CD1c-positive myeloid dendritic cell (primary cell): ENCODE measurements around the gene TUT7.

Experiments
- DNase-seq: peaks from one replicate; pipeline ENCODE4 v3.0.0-alpha.2; 2016; ENCODE audit errors: extremely low spot score

Gene TUT7

GRCh38 chr9:86259557-86259956 is 94.7 kb downstream of the TUT7 start, which contains the start of gene C9orf153:
TSS of gene C9orf153 (minus strand) at chr9:86259657. CDS start at chr9:86229603, 30,054 bp downstream.
- DNase-seq: no peak

GRCh38 chr9:86257391-86257790 is 96.8 kb downstream of the TUT7 start:
- no peak for DNase-seq

- no peak for DNase-seq
These were observed 97.6 kb downstream of the TUT7 start for GRCh38 chr9:86256653-86257052.

GRCh38 chr9:86253577-86253976 is 100.6 kb downstream of the TUT7 start:
- DNase-seq: no peak

- DNase-seq: no peak
These were observed 101.3 kb downstream of the TUT7 start for GRCh38 chr9:86252870-86253269.

GRCh38 chr9:86250123-86250522 is 104.1 kb downstream of the TUT7 start:
- no peak for DNase-seq

GRCh38 chr9:86248746-86249145 is 105.5 kb downstream of the TUT7 start:
- DNase-seq: no peak

GRCh38 chr9:86246752-86247161 is 107.5 kb downstream of the TUT7 start:
- DNase-seq: no peak

- DNase-seq: no peak
These were observed 112.1 kb downstream of the TUT7 start for GRCh38 chr9:86242071-86242470.

- DNase-seq: no peak
These were observed 113.0 kb downstream of the TUT7 start for GRCh38 chr9:86241216-86241615.

- DNase-seq: no peak
These were observed 115.1 kb downstream of the TUT7 start for GRCh38 chr9:86238861-86239770.
